Measurements from ENCODE around the gene L3MBTL4. TPM values are rescaled to one million over a fixed set of nuclear protein-coding genes. Genes with fewer than 3 reads are reported as not detected.

The L3MBTL4 gene
- total and polyA plus RNA-seq, 9 of the 15 experiments (the other 6 are each of a cell fraction or from before 2014, with no cell fraction given), result not detected

DNA sequence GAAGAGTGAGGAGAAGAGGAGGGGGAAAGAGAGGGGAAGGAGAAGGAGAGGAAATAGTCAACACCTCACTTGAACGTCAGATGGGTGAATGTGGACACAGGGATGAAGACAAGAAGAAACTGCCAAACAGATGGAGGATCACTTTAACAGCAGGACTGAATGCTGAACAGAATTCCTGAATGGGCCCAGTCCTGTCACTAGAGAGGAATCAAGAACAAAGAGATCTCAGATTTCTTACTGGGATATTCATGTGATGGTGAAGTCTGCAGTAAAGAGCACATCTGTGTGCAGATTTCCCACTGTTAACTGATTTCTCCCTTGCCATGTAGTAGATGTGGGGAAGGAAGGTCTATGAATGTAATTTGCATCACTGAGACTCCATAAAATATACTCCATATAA is 135.4 kb downstream of the L3MBTL4 start:
- intact Hi-C loops (cut with micrococcal nuclease) (no loop called here), in situ Hi-C loops (cut with MboI) (no loop called here)
- no peak overlapping the region for H3K4me3 ChIP-seq
- H2AFZ ChIP-seq (ENCODE audit: low read depth, low read length), result no peak overlapping the region
- no peak for DNase-seq (ENCODE audit: extremely low read depth in 1 of 4, low spot score in 3 of 4)
- H3K27me3 ChIP-seq (ENCODE audit: control insufficient read depth in 2 of 2, insufficient read depth in 2 of 2, low read length in 2 of 2), result no peaks in the 10 kb centered on the region
- H3K9ac ChIP-seq (ENCODE audit: insufficient read depth in 1 of 2, low read depth in 2 of 2, low read length in 2 of 2), result no peak overlapping the region
- POLR2A ChIA-PET, result no interaction called here
- CTCF ChIA-PET (ENCODE audit: low intra/inter-chr PET ratio), result no interaction called here
- H3K9me1 ChIP-seq (ENCODE audit: control insufficient read depth, insufficient read depth, low read length), result no peaks in the 10 kb centered on the region
- 0% methylated on average over 1 of the region's 1 CpG for WGBS (ENCODE audit: insufficient coverage, low coverage, missing lambda C conversion rate)
- H3K4me1 ChIP-seq (replicated peaks in 1 of 2; ENCODE audit: control insufficient read depth in 2 of 2, insufficient read depth in 2 of 2, low read length in 2 of 2), result no peaks in the 10 kb centered on the region; a peak in 1 of 5 replicates
- H4K20me1 ChIP-seq (replicated peaks; ENCODE audit: control insufficient read depth, insufficient read depth, low read length), result no peaks in the 10 kb centered on the region
- no peaks in the 10 kb centered on the region for H3K36me3 ChIP-seq (ENCODE audit: control insufficient read depth, insufficient read depth, low read length)
- no TSS peak for BruUV-seq (replicated peaks)
- FAIRE-seq, result no peak
- H3K27ac ChIP-seq (ENCODE audit: extremely low read depth, low read depth, low read length), result no peak overlapping the region
- no peaks in the 10 kb centered on the region for H3K79me2 ChIP-seq (ENCODE audit: control insufficient read depth, insufficient read depth, low read length)
- ATAC-seq, result no peak
- no peak overlapping the region for H3K4me2 ChIP-seq (ENCODE audit: insufficient read depth, low read length)
- no peaks in the 10 kb centered on the region for H3K9me3 ChIP-seq (replicated peaks; ENCODE audit: control insufficient read depth, insufficient read depth, low read depth, low read length)
- TF ChIP-seq, protein P1, sequence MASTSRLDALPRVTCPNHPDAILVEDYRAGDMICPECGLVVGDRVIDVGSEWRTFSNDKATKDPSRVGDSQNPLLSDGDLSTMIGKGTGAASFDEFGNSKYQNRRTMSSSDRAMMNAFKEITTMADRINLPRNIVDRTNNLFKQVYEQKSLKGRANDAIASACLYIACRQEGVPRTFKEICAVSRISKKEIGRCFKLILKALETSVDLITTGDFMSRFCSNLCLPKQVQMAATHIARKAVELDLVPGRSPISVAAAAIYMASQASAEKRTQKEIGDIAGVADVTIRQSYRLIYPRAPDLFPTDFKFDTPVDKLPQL (IDR thresholded peaks at IDR 0.05; ENCODE audit: extremely low read depth, insufficient read length), result no peak
- TF ChIP-seq SIN3A (IDR thresholded peaks at IDR 0.05; ENCODE audit: borderline replicate concordance in 2 of 2, control insufficient read depth in 1 of 2, low read depth in 2 of 2, low read length in 2 of 2) (no peak), BDP1 (IDR thresholded peaks at IDR 0.05; ENCODE audit: insufficient read depth, insufficient read length) (no peak), ZKSCAN1 (IDR thresholded peaks at IDR 0.05; ENCODE audit: low read depth, low read length) (no peak), KLF10 (CRISPR knock-in tag; IDR thresholded peaks at IDR 0.05) (no peak), FOXA3 (CRISPR knock-in tag; conservative IDR thresholded peaks at IDR 0.05 in 1 of 2, IDR thresholded peaks at IDR 0.05 in 1 of 2) (no peak)
- TF ChIP-seq, protein P2, sequence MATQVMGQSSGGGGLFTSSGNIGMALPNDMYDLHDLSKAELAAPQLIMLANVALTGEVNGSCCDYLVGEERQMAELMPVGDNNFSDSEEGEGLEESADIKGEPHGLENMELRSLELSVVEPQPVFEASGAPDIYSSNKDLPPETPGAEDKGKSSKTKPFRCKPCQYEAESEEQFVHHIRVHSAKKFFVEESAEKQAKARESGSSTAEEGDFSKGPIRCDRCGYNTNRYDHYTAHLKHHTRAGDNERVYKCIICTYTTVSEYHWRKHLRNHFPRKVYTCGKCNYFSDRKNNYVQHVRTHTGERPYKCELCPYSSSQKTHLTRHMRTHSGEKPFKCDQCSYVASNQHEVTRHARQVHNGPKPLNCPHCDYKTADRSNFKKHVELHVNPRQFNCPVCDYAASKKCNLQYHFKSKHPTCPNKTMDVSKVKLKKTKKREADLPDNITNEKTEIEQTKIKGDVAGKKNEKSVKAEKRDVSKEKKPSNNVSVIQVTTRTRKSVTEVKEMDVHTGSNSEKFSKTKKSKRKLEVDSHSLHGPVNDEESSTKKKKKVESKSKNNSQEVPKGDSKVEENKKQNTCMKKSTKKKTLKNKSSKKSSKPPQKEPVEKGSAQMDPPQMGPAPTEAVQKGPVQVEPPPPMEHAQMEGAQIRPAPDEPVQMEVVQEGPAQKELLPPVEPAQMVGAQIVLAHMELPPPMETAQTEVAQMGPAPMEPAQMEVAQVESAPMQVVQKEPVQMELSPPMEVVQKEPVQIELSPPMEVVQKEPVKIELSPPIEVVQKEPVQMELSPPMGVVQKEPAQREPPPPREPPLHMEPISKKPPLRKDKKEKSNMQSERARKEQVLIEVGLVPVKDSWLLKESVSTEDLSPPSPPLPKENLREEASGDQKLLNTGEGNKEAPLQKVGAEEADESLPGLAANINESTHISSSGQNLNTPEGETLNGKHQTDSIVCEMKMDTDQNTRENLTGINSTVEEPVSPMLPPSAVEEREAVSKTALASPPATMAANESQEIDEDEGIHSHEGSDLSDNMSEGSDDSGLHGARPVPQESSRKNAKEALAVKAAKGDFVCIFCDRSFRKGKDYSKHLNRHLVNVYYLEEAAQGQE (IDR thresholded peaks at IDR 0.05; ENCODE audit: borderline replicate concordance), result no peak
- TF ChIP-seq, protein P2 (CRISPR knock-in tag; IDR thresholded peaks at IDR 0.05; ENCODE audit: low read depth), result no peak
- TF ChIP-seq, protein P3, sequence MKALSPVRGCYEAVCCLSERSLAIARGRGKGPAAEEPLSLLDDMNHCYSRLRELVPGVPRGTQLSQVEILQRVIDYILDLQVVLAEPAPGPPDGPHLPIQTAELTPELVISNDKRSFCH (CRISPR knock-in tag; IDR thresholded peaks at IDR 0.05), result no peak
- TF ChIP-seq, protein P3 (tag; IDR thresholded peaks at IDR 0.05), result no peak
- TF ChIP-seq, protein P4, sequence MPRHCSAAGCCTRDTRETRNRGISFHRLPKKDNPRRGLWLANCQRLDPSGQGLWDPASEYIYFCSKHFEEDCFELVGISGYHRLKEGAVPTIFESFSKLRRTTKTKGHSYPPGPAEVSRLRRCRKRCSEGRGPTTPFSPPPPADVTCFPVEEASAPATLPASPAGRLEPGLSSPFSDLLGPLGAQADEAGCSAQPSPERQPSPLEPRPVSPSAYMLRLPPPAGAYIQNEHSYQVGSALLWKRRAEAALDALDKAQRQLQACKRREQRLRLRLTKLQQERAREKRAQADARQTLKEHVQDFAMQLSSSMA (CRISPR knock-in tag; IDR thresholded peaks at IDR 0.05), result no peak

Measured in K562 (cell line).